CD4-positive, alpha-beta T cell treated with Interleukin-4 for 1 hour (primary cell): ENCODE data around the gene UGT3A2.

Experiments used
- DNase-seq, 2 donors: peaks; one replicate each; pipeline ENCODE4 v3.0.0-alpha.2; 2020 to 2022

Gene UGT3A2

DNA sequence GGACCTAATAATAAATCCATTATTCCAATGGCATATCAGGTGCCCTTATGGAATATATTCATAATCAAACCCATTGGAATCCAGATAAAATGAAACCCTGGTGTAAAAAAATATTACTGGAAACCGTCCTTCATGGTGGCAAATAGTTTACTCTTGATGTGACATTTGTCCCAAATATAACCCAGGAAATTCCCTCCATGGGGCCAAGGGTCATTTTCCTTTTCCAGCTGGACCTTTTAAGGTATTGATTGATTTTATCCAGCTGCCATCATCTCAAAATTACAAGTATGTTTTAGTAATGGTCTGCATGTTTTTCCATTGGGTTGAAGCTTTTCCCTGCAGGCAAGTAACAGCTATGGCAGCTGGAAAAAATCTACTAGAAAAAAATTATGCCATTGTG lies 67.1 kb downstream of the UGT3A2 start:
- no peak for DNase-seq

- no peak for DNase-seq
These were observed 70.6 kb downstream of the UGT3A2 start for GRCh38 chr5:35996076-35996475.

GRCh38 chr5:35990941-35991611 lies 75.6 kb downstream of the UGT3A2 start, which contains the start of gene UGT3A1:
UGT3A1 (minus strand) TSS chr5:35991390; CDS start chr5:35991240, 150 bp downstream.
- DNase-seq, result no peak

GRCh38 chr5:35990520-35990919 lies 76.2 kb downstream of the UGT3A2 start:
- DNase-seq, result no peak

GRCh38 chr5:35988529-35988928 lies 78.2 kb downstream of the UGT3A2 start:
- DNase-seq, result no peak

- no peak for DNase-seq
These were observed 78.9 kb downstream of the UGT3A2 start for GRCh38 chr5:35987776-35988175.
